Measurements from ENCODE around the gene ZNF431.

The ZNF431 gene

DNA sequence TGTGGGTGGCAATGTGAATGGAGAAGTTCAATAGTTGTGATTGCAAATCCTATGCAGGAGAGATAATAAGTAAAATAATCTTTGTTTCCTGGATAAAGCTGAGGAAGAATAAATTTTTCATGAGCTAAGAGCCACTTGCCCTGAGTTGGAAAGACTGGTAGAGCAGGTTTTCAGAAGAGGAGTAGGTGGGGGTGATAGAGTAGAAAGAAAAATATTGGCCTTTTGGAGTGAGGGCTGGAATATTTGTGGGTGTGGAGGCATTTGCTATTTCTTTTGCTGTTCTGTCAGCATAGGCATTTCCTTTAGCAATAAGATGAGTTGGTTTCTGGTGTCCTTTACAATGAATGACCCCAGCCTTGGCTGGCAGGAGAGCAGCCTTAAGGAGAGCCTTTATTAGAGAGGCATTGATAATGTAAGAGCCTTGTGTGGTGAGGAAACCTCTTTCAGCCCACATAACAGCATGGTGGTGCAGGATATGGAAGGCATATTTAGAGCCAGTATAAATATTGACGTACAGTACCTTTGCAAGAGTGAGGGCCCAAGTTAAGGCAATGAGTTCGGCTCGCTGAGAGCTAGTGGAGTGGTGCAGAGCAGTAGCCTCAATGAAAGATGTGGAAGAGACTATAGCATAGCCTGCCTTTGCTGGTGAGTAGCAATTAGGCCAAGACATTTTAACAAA lies 11.6 kb upstream of the ZNF431 start:
- TF ChIP-seq POLR2A (IDR thresholded peaks at IDR 0.05; ENCODE audit: low read length) (no peak), GATA1 (IDR thresholded peaks at IDR 0.05; ENCODE audit: low read depth, low read length) (no peak)
- no peak for DNase-seq

DNA sequence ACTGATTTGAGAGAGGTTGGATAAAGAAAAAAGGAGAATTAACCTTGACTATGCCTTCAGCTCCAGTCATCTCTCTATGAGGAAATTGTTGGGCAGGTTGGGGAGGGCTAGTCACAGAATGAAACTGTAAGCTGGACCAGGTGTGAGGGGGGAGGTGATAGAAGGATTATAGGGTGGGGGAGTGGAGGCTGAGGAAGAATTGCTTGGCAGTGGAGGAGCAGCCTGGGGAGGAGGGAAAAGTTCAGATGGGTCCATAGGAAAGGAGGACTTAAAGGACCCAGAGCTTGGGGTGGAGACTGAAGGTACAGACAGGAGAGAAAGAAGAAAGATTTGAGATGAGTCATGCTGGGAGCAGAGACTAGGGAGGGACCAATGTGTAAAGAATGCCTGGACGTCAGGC lies 8.2 kb upstream of the ZNF431 start:
- TF ChIP-seq GATA1 (IDR thresholded peaks at IDR 0.05; ENCODE audit: low read depth, low read length), result no peak
- no peak for TF ChIP-seq POLR2A (IDR thresholded peaks at IDR 0.05; ENCODE audit: low read length)
- DNase-seq, result no peak

DNA sequence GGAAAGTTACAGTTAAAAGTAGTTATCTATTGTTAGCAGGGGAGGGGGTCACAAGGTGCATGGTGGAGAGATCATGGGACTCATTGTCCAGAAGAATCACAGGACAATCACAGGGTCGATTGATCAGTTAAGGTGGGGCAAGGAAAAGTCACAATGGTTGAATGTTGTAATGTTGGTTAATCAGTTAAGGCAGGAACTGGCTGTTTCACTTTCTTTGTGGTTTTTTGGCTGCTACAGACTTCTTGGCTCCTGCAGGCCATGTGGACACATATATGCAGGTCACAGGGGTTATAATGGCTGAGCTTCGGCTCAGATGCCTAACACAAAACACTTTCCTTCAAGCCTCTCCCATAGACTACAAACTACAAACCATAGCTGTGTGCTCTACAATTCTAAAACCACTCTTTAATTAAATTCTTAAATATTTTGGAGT lies 6.9 kb upstream of the ZNF431 start:
- no peak for DNase-seq
- TF ChIP-seq POLR2A (IDR thresholded peaks at IDR 0.05; ENCODE audit: low read length), result no peak
- TF ChIP-seq GATA1 (IDR thresholded peaks at IDR 0.05; ENCODE audit: low read depth, low read length), result no peak

DNA sequence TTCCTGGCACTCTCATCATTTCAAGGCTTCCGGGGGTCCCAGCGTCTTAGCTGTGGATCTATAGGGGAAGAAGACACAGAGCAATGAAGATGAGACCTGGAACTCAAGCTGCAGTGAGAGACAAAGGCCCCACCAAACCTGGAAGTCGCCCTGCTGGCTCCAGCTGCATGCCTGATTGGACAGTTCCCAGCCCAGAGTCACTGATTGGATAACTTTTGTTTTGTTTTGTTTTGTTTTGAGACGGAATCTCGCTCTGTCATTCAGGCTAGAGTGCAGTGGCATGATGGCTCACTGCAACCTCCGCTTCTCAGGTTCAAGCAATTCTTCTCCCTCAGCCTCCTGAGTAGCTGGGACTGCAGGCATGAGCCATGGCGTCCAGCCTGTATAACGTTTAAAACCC lies 6.4 kb upstream of the ZNF431 start:
- DNase-seq, result no peak
- TF ChIP-seq POLR2A (IDR thresholded peaks at IDR 0.05; ENCODE audit: low read length) (no peak), GATA1 (IDR thresholded peaks at IDR 0.05; ENCODE audit: low read depth, low read length) (no peak)

DNA sequence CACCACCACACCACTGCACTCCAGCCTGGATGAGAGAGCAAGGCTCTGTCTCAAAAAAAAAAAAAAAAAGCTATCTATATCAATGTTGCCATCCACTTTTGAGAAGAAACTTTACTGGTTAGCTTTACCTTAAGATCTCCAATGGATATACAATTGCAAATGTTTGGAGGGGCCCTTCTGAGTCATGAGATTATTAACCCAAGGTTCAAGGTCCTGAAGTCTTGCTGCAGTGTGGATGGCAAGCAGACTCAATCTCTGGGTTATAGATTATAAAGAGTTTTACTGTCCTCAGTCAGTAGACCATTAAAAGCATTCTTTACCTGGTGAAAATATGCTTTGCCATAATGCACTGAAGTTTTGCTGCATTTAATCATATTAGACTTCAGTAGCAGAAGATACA lies 3.7 kb upstream of the ZNF431 start:
- TF ChIP-seq GATA1 (IDR thresholded peaks at IDR 0.05; ENCODE audit: low read depth, low read length) (no peak), POLR2A (IDR thresholded peaks at IDR 0.05; ENCODE audit: low read length) (no peak)
- no peak for DNase-seq

DNA sequence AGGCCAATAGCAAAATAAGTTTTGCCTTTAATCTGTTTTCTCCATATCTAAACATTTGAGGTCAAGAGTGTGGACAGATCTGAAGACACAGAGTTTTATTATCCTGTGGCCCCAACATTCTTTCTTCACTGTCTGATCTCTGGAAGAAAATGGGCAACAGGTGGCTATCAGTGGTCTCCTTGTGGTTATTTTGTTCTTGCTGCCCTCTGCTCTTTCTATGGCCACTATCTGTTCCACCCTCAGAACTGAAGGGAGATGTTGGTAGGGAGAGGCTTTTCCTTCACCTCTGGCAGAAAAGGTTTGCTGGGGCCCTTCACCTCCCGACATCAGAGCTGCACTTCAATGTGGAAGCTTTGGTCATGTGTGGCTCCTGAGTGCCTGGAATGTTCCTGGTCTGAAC lies 834 bp upstream of the ZNF431 start:
- peak in 1 of 2 experiments; percentile 31 for DNase-seq

DNA sequence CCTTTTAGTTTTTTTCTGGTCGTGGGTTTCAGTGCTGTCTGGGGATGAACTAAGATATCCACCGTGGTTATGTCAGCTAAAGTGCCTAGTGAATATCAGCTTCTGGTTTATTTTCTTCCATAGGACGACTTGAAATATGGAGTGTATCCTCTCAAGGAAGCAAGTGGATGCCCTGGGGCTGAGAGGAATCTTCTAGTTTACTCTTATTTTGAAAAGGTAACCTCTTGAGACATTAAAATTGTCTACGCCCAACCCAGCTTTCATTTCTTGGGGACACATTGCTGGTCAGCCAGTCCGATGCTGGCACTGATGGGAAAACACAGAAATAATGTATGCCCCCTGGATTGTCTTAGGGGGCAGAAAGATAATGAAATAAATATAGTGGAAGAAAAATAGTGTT lies 1.6 kb downstream of the ZNF431 start:
- TF ChIP-seq GATA1 (IDR thresholded peaks at IDR 0.05; ENCODE audit: low read depth, low read length) (no peak), POLR2A (IDR thresholded peaks at IDR 0.05; ENCODE audit: low read length) (no peak)
- no peak for DNase-seq

DNA sequence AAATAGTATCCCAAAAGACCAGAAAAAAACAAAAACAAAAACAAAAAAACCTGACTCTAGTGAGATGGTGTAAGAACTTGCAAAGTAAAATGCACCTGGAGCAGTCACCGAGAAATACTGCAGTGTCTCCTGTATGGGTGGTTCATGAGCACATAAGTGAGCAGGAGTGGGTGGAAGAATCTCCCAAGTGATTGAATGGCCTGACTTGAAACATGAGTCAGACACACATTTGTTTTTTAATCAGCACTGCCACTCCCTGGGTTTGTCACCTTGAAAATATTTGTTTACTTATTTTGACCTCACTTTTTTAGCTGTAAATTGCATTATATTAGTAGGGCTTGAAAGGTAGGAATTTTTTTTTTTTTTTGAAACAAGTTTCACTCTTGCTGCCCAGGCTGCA lies 2.0 kb downstream of the ZNF431 start:
- DNase-seq, result peak in 1 of 2 experiments; percentile 3
- TF ChIP-seq POLR2A (IDR thresholded peaks at IDR 0.05; ENCODE audit: low read length), result no peak
- TF ChIP-seq GATA1 (IDR thresholded peaks at IDR 0.05; ENCODE audit: low read depth, low read length), result no peak

DNA sequence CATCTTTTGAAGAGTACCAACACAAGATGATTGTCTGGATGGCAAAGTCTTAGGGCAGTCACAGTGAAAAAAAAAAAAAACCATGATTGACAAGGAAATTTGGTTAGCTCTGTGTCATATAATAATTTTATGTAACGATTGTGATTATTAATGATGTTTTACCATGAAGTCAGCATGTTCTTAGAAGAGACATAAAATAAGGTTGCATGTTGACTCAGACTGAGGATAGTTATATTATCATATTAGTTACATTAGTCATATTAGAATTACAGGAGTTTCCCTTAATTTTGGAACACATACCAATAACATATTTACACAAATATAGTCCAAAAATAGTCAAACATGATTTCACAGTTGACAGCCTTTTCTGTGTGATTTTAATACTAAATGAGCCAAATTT lies 5.7 kb downstream of the ZNF431 start:
- DNase-seq, result no peak
- TF ChIP-seq GATA1 (IDR thresholded peaks at IDR 0.05; ENCODE audit: low read depth, low read length), result no peak
- no peak for TF ChIP-seq POLR2A (IDR thresholded peaks at IDR 0.05; ENCODE audit: low read length)

DNA sequence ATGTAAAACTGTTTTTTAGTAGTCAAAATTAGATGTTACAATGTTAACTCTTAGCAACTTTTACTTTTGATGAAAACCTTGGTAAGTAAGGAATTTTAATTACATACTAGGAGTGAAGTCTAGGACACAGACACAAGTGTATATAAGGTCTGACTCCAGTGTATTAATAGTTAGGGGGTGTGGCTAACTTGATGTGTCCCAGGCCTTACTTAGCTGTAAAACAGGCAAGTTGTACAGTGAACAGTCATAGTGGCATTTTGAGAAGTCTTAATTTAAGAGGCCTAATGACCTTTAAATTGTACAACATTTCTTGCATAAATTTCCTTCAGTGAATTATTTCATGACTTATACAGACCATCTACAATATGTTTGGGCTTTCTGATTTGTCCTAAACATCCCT lies 6.8 kb downstream of the ZNF431 start:
- TF ChIP-seq GATA1 (IDR thresholded peaks at IDR 0.05; ENCODE audit: low read depth, low read length), result no peak
- no peak for TF ChIP-seq POLR2A (IDR thresholded peaks at IDR 0.05; ENCODE audit: low read length)
- no peak for DNase-seq

DNA sequence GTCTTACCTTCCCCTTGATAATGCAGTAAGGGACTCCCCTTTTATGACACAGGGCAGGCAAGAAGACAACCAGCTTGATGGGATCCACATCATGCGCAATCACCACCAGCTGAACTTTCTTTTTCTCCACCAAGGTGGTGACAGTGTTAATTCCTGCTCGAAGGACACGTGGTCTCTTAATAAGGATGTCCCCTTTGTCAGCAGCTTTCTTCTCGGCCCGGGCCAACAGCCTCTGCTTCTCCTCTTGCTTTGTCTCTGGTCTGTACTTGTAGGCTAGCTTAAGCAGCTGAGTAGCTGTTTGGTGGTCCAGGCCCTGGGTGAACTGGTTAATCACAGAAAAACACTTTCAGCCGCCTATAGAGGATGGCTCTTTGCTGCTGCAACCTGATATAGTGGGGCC lies 8.0 kb downstream of the ZNF431 start:
- no peak for DNase-seq
- TF ChIP-seq POLR2A (IDR thresholded peaks at IDR 0.05; ENCODE audit: low read length), result no peak
- TF ChIP-seq GATA1 (IDR thresholded peaks at IDR 0.05; ENCODE audit: low read depth, low read length), result no peak

DNA sequence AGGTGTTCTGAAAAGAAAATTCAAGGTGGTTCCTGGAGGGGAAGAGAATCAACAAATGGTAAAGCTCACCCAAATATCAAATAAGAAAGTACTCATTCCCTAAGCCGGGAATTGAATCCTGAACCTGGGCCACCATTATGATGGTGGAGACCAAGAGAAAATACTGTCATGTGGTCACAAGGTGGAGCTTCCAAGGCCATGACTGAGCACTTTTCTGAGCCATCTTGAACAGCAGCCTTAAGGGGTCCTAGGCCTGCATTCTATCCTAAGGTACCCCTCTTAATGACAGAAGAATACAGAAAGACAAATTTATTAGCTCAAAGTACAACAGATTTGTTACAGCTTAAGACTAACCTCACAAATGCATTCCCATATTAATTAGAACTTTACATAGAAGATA lies 9.6 kb downstream of the ZNF431 start:
- peak in 1 of 2 experiments; percentile 5 for DNase-seq

DNA sequence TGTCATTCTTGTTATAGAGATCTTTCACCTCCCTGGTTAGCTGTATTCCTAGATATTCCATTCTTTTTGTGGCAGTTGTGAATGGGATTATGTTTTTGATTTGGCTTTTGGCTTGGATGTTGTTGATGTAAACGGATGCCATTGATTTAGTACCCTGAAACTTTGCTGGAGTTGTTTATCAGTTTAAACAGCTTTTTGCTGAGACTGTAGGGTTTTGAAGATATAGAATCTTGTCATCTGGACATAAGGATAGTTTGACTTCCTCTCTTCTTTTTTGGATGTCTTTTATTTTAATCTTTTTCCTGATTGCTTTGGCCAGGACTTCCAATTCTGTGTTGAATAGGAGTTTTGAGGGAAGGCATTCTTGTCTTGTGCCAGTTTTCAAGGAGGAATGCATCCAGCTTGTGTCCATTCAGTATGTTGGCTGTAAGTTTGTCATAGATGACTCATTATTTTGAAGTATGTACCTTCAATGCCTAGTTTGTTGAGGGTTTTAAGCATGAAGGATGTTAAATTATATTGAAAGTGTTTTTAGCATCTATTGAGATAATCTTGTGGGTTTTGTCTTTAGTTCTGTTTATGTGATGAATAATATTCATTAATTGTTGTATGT lies 16.8 kb downstream of the ZNF431 start:
- DNase-seq, result no peak
- TF ChIP-seq GATA1 (IDR thresholded peaks at IDR 0.05; ENCODE audit: low read depth, low read length), result no peak
- no peak for TF ChIP-seq POLR2A (IDR thresholded peaks at IDR 0.05; ENCODE audit: low read length)

More for the DNA sequence above, 9.6 kb downstream of the ZNF431 start:
- TF ChIP-seq POLR2A (IDR thresholded peaks at IDR 0.05; ENCODE audit: low read length), result no peak

DNA sequence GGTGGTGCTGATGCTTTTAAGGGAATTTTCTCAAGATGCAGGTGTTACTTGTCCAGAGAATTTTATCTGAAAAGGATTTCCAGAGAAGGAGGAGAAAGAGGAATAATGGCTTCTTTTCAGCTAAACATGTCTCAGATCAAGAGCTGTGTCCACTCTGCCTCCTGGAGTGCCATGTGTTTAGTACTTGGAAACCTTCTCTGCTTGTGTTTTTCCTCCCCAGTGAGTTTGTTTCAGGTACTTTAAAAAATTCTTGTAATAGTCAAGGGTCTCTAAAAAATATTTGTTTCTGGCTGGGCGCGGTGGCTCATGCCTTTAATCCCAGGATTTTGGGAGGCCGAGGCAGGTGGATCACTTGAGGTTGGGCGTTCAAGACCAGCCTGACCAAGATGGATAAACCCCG lies 22.7 kb downstream of the ZNF431 start:
- TF ChIP-seq POLR2A (IDR thresholded peaks at IDR 0.05; ENCODE audit: low read length) (no peak), GATA1 (IDR thresholded peaks at IDR 0.05; ENCODE audit: low read depth, low read length) (no peak)
- no peak for DNase-seq

DNA sequence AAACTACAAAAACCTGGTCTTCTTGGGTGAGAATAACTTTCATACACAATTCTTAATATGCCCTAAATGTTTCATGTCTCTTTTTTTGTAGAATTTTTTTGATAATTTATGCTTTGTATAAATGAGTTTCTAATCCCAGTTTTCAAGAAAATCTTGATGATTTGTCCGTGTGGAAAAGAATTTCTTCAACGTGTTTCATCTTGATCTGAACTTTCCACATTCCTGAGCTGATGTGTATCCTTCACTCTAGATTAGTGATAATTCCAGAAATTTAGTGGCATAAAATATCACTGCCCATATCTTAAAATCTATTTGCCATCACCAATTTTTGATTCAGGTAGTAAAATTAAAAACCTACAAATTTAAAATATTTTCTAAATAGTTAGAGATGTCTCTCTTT lies 24.6 kb downstream of the ZNF431 start:
- TF ChIP-seq POLR2A (IDR thresholded peaks at IDR 0.05; ENCODE audit: low read length) (no peak), GATA1 (IDR thresholded peaks at IDR 0.05; ENCODE audit: low read depth, low read length) (no peak)
- DNase-seq, result no peak

Data from erythroblast (primary cell).